Superior temporal gyrus (tissue), 1 donor: ENCODE measurements around the gene OR2G6.
"Not testable (repeated sequence)": the region's sequence is repeated elsewhere in the genome, so short reads cannot be mapped to it uniquely, and the experiment has no call there.

ENCODE experiments used
- DNase-seq: peaks from one replicate; pipeline ENCODE4 v3.0.0-alpha.2; 2016; ENCODE audit errors: extremely low spot score

OR2G6 gene

DNA sequence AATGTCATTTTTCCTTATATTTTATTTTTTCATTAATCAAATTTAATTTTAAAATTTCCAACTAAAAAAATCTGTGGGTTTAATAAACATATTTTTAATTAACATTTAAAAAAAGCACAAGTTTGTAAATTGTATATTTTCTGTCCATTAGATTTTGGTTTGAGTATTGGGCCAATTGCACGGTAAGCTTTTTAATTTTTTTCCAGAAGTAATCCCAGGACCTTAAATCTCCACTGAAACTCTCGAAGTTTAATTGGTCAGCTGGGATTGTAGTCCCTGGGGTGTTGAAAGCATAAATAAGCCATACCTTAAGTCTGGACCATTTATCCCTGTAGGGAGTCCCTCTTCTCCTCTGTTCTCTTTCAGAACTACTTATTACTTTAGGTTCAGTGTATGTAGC is at the start of gene OR2G6:
OR2G6 (plus strand) TSS at position 301 of the 400 bp plus-strand sequence. CDS start 13,574 bp downstream, outside the sequence.
- DNase-seq = not testable (repeated sequence)

DNA sequence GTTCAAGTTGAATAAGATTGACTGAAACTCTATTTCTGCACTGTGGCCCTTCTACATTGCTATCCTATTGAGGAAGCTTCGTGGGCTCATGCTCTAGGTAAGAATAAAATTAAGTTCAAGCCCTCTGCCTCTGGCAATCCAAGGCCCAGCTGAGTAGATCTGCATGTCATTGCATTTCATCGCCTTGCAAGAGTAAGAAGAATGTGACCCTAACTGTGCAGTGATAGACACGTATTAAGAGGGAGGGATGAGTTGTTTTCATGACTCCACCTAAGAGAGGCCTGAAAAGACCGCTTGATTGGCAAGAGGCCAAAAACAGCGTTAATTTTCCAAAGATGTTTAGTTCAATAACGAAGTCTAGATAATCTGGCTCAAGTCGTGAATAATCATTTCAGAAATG is 48.8 kb upstream of the OR2G6 start:
- DNase-seq = not testable (repeated sequence)

DNA sequence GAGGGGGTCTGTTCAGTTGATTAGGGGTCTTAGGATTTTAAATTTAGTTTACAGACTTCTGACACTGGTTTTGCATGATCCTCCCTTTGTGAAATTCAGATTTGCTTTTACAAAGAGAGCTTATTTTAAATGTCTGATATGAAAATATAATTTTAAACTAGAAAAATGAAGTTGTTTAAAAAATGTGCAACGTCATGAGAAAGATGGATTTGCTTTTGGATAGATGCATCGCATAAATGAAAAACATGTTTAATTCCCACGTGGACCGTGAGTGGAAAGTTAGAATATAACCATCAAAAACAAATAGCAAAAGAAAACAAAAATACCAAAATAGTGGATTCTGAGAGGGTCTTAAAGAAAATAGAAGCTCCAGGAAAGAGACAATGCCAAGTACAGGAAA is 36.7 kb upstream of the OR2G6 start:
- no peak for DNase-seq

DNA sequence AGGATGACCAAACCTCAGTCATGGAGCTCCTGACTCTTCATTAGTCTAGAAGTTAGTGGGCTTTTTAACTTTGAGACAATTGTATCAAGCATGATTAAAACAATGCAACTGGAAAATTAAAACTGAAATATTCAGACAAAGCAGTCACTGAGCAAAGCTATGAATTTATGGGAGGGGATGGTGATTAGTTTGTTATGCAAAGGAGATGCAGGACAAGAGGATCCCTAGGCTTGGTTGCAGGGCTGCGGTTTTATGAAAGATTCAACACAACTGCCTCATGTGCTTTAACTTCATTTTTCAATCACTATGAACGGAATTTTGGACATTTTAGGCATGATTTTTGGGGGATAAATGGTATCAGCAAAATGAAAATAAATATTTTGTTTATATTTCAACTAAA is 35.8 kb upstream of the OR2G6 start:
- DNase-seq = not testable (repeated sequence)

DNA sequence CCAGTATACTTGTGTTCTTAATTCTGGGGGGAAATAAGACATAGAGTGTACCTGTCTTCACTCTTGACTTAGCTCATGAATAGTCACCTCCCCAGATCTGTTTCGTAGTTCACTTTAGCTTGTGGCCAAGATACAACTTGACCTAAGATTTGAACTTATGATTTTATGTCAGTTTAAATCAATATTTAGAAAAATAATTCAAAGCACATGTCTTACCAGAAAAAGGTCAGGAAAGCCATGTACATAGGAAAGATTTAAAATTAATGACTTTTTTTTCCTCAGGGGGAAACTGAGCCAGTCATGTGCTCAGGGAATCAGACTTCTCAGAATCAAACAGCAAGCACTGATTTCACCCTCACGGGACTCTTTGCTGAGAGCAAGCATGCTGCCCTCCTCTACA is 34.8 kb upstream of the OR2G6 start, which contains the start of gene OR2T3:
OR2T3 (plus strand) TSS at position 301 of the 400 bp plus-strand sequence; CDS start at position 301, 0 bp downstream.
- DNase-seq = not testable (repeated sequence)

DNA sequence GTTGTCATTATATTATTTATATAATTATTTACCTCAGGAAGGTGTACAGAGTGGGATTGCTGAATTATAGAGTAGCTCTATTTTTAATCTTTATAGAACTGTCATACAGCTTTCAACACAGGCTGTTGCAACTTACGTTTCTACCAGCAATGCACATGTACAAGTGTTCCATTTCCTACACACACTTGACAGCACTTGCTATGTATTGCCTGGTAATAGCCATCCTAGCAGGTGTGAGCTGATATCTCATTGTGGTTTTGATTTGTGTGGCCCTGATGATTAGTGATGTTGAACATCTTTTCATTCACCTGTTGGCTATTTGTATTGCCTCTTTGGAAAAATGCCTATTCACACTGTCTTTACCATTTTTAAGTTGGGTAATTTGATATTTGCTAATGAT is 32.2 kb upstream of the OR2G6 start:
- DNase-seq = not testable (repeated sequence)

DNA sequence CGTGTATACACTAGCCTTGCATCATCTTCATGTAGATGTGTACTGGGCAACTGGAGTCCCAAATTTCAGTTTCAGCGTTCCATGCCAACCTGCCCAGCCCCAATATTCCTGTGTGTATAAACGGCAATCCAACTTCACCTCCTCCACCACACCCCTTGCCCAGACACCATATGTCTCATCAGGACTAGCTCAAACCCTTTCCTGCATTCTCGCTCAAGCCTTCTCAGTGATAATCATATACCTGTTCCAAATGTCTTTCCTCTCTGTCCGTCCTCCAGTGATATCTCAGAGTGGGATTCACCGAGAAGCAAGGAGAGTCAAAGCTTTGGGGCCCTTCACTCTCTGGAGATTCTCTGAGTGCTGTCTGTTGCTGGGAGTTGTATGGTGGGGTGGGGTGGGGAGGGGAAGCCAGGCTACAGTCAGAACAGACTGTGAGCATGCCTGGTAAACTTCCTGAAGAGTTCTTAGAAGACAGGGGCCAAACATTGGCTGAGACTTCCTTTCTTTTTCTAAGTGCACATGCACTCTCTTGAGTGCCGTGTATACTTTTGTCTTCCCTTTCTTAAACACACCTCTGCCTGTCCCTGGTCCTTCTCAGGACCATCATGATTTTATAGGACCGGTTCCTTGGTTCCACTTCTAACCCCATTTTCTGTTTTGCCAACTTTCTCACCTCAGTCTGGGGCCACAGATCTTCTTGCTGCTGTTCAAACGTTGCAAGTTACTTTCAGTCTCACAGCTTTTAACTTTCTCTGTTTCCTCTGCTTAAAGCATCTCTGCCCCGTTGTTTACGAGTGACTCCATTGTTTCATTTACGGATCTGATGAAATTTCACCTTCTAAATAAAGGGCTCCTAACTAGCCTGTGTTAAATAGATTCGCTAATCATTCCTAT is 25.9 kb upstream of the OR2G6 start:
- not testable (repeated sequence) for DNase-seq

DNA sequence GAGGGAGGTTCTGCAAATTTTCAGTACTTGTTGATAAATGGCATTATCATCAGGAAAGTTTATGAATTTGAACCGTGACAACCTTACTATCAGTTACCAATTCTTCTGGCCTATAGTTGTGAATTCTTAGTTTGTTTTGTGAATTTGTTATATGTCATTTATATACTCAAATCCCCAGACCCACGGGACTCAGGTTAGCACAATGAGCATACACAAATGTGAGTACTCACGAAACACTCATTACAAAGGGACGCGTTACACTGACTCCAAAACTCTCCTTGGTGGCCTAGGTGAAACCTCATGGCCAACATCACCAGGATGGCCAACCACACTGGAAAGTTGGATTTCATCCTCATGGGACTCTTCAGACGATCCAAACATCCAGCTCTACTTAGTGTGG is 19.6 kb upstream of the OR2G6 start, which contains the start of gene OR2T5:
OR2T5 (plus strand) TSS at position 301 of the 400 bp plus-strand sequence; CDS start at position 301, 0 bp downstream.
- DNase-seq = not testable (repeated sequence)

DNA sequence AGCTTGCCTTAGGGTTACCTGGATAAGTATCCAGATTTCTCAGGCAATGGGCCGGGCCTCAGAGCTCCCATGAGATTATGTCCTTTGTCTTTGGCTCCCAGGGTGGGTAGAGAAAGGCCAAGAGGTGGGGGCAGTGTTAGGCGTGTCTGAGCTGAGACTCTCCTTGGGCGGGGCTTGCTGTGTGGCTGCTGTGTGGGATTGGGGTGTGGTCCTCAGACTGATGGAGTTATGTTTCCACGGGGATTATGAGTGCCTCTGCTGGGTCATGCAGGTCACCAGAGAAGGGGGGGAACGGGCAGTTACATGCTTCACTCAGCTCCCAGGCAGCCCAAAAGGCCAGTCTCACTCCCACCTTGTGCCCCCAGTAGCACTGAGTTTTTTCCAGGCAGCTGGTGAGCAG is 11.2 kb upstream of the OR2G6 start:
- DNase-seq = not testable (repeated sequence)

DNA sequence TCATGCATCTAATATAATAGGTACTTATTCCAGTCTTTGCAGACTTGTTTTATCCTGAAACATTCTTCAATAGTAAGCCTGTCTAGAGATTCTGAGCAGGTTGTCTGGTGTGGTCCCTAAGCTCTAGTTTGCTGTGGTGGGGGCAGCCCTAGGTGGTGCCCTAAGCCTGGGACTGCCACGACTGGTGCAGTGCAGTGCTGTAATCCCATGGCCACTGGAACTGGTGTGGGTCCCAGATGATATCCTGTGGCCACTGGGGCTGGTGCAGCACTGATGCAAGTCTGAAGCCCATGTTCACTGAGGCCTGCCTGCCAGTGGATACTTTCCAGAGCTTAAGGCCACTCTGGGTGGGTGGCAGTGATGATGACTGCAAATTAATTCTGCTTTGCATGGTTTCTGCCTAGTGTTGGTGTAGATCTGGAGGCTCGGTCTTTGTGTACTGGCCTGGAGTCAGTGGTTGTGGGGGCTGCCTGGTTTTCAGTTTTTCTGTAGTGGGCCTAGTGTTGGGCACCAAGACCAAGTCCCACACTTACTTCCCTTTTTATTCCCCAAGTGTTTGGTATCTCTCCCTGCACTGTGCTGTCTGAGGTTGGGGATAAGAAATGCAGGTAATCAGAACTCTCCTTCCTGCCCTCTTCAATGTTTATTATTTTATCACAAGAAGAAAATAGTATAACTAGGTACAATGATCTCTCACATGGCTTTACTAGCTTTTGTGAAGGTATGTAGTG is 7.4 kb upstream of the OR2G6 start:
- DNase-seq = not testable (repeated sequence)

DNA sequence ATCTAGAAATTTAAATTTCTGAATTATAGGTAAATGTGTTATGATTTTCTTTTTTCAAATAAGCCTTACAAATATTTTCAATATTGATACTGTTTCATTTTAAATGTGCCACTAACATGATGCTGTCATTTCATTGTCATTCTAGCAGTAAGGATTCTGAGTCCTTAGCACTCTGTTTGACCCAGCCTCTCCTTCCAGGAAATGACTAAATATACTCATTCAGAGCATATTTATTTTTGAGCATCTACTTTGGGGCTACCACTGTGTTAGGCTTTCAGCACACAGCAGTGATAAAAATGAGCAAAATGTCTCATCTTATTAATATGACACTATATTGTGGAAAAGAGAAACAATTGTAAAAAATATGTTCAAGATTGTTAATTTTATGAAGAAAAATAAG is 2.3 kb downstream of the OR2G6 start:
- DNase-seq = not testable (repeated sequence)

DNA sequence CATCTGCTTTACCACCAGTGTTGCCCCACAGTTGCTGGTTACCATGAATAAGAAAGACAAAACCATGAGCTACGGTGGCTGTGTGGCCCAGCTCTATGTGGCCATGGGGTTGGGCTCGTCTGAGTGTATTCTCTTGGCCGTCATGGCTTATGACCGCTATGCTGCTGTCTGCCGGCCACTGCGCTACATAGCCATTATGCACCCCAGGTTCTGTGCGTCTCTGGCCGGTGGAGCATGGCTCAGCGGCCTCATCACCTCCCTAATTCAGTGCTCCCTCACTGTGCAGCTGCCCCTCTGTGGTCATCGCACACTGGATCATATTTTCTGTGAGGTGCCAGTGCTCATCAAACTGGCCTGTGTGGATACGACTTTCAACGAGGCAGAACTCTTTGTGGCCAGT is 14.0 kb downstream of the OR2G6 start:
- DNase-seq = no peak

DNA sequence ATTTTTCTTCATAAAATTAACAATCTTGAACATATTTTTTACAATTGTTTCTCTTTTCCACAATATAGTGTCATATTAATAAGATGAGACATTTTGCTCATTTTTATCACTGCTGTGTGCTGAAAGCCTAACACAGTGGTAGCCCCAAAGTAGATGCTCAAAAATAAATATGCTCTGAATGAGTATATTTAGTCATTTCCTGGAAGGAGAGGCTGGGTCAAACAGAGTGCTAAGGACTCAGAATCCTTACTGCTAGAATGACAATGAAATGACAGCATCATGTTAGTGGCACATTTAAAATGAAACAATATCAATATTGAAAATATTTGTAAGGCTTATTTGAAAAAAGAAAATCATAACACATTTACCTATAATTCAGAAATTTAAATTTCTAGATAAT is 29.6 kb downstream of the OR2G6 start:
- not testable (repeated sequence) for DNase-seq

DNA sequence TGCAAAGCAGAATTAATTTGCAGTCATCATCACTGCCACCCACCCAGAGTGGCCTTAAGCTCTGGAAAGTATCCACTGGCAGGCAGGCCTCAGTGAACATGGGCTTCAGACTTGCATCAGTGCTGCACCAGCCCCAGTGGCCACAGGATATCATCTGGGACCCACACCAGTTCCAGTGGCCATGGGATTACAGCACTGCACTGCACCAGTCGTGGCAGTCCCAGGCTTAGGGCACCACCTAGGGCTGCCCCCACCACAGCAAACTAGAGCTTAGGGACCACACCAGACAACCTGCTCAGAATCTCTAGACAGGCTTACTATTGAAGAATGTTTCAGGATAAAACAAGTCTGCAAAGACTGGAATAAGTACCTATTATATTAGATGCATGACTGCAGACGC is 39.5 kb downstream of the OR2G6 start:
- not testable (repeated sequence) for DNase-seq

DNA sequence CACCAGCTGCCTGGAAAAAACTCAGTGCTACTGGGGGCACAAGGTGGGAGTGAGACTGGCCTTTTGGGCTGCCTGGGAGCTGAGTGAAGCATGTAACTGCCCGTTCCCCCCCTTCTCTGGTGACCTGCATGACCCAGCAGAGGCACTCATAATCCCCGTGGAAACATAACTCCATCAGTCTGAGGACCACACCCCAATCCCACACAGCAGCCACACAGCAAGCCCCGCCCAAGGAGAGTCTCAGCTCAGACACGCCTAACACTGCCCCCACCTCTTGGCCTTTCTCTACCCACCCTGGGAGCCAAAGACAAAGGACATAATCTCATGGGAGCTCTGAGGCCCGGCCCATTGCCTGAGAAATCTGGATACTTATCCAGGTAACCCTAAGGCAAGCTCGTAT is 43.2 kb downstream of the OR2G6 start:
- DNase-seq = not testable (repeated sequence)

DNA sequence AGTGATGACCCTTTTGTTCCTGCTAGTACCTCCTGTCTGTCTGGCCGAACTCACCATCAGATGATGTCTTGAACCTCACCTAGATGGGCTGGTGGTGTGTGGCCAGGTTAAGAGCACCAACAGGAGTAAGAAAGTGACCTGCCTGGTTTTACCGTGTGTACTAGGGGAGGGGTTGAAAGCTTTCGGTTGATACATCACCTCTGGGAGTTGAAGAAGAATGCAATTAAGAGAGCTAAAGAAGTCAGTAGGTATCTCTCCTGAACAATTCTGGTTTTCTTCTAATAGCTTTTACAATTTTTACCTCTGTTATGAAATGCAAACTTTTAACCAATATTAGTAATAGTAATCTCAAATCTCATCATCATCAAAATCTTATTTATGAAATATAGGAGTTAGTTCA is 54.8 kb downstream of the OR2G6 start, which contains the start of gene OR2T29:
OR2T29 (minus strand) TSS at position 101 of the 400 bp plus-strand sequence. CDS start 3,281 bp downstream, outside the sequence.
- not testable (repeated sequence) for DNase-seq

DNA sequence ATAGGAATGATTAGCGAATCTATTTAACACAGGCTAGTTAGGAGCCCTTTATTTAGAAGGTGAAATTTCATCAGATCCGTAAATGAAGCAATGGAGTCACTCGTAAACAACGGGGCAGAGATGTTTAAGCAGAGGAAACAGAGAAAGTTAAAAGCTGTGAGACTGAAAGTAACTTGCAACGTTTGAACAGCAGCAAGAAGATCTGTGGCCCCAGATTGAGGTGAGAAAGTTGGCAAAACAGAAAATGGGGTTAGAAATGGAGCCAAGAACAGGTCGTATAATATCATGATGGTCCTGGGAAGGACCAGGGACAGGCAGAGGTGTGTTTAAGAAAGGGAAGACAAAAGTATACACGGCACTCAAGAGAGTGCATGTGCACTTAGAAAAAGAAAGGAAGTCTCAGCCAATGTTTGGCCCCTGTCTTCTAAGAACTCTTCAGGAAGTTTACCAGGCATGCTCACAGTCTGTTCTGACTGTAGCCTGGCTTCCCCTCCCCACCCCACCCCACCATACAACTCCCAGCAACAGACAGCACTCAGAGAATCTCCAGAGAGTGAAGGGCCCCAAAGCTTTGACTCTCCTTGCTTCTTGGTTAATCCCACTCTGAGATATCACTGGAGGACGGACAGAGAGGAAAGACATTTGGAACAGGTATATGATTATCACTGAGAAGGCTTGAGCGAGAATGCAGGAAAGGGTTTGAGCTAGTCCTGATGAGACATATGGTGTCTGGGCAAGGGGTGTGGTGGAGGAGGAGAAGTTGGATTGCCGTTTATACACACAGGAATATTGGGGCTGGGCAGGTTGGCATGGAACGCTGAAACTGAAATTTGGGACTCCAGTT is 57.9 kb downstream of the OR2G6 start:
- DNase-seq = not testable (repeated sequence)

DNA sequence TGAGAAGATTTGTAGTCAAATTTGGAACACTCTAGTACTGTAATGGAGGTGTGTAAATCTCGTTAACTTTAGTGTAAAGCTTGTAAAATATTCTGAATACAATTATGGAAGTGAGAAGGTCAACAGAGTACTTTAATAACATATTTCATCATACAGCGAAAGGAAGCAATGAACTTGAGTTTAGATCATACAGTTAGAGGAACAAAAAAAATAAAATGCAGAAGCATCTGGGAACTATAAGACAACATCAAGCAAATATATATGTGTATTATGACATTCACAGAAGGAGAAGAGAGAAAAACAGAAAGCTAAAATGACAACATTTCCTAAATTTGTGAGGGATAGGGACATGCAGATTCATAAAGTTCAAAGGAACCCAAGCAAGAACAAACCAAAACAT is 61.2 kb downstream of the OR2G6 start:
- DNase-seq = not testable (repeated sequence)

DNA sequence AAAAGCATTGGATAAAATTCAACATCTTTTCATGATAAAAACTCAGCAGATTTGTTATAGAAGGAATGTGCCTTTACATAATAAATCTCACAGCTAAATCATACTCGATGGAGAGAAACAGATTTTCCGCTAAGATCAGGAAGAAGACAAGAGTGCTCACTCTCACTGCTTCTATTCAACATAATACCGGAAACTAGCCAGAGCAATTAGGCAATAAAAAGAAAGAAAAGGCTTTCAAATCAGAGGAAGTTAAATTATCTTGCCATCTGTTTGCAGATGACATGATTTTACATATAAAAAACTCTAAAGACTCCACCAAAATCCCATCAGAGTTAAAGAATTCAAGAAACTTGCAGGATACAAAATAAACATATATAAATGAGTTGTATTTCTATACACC is 62.9 kb downstream of the OR2G6 start:
- not testable (repeated sequence) for DNase-seq

DNA sequence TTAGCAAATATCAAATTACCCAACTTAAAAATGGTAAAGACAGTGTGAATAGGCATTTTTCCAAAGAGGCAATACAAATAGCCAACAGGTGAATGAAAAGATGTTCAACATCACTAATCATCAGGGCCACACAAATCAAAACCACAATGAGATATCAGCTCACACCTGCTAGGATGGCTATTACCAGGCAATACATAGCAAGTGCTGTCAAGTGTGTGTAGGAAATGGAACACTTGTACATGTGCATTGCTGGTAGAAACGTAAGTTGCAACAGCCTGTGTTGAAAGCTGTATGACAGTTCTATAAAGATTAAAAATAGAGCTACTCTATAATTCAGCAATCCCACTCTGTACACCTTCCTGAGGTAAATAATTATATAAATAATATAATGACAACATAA is 64.2 kb downstream of the OR2G6 start:
- not testable (repeated sequence) for DNase-seq

DNA sequence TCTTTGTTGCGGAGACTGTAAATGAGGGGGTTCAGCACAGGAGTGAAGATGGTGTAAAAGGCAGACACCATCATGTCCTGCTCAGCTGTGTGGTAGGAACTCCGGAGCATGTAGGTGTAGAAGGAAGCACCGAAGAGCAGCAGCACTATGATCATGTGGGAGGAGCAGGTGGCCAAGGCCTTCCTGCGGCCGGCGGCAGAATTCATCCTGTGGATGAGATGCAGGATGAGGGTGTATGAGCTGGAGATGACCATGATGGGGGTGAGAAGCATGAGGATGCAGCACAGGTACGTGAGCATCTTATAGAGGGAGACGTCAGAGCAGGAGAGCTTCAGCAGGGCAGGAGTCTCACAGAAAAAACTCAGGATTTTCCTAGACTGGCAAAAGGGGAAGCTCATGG is 66.0 kb downstream of the OR2G6 start:
- not testable (repeated sequence) for DNase-seq
